ENCODE results near the gene PDAP1. TPM values are rescaled to one million over a fixed set of nuclear protein-coding genes. Genes with fewer than 3 reads are reported as not detected.

Gene PDAP1
- total and polyA plus RNA-seq, 2 of the 4 experiments (the other 2 are of a cell fraction): 40.3 to 193 TPM

DNA sequence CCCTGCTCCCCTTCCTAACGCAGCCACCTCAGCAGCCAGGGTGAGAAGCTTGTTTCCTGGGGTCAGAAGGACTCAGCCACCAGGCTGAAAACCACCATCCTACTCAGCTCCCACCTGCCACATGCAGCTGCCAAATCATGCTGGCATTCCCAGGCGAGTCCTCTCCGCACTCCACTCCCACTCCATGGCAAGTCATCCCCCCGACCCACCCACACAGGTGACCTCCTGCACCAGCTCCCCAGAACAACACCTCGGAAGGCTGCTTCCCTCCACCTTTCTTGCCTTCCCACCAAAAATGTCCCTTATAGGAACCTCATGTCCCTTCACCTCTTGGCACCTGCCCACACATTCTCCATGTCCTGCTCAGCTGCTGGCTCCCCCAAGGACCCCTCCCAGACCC is 4.6 kb downstream of the PDAP1 start:
- H2BK120ac ChIP-seq (ENCODE audit: low read depth, low read length): no peak overlapping the region
- no peak overlapping the region for H3K27ac ChIP-seq (ENCODE audit: insufficient read depth, low read length)
- no peak overlapping the region for H3K4me3 ChIP-seq (ENCODE audit: insufficient read depth, low read depth, low read length)
- in situ Hi-C loops (cut with MboI; ENCODE audit: low sequenced_read_pairs): no loop called here
- no peak overlapping the region for H3K9ac ChIP-seq (ENCODE audit: low read depth, low read length)
- H2AK9ac ChIP-seq (replicated peaks; ENCODE audit: low read depth, low read length, poor library complexity): no peak overlapping the region
- H2BK5ac ChIP-seq (ENCODE audit: low read depth, low read length, poor library complexity, severe bottlenecking): no peak overlapping the region
- H3K23ac ChIP-seq (ENCODE audit: low read depth, low read length): no peak overlapping the region
- peak overlapping the region; percentile 15 for H2AFZ ChIP-seq (replicated peaks; ENCODE audit: low read length, poor library complexity)
- 98% methylated on average over 5 of the region's 5 CpGs; no CpG with 5 or more reads in 1 of the 2 experiments for WGBS, 2 experiments (ENCODE audit: extremely low coverage in 2 of 2, insufficient read length in 1 of 2)
- TF ChIP-seq RFX5 (IDR thresholded peaks at IDR 0.05; ENCODE audit: low read depth, low read length) (no peak), RAD21 (IDR thresholded peaks at IDR 0.05; ENCODE audit: low read length) (no peak), CEBPB (IDR thresholded peaks at IDR 0.05; ENCODE audit: low read depth, low read length) (no peak), CHD1 (IDR thresholded peaks at IDR 0.05; ENCODE audit: low read depth, low read length) (no peak), NFE2L2 (IDR thresholded peaks at IDR 0.05; ENCODE audit: low read depth, low read length) (no peak), POLR2A (IDR thresholded peaks at IDR 0.05; ENCODE audit: low read depth, low read length) (no peak), CTCF (conservative IDR thresholded peaks at IDR 0.05; ENCODE audit: low read depth, low read length) (no peak), MAFK (IDR thresholded peaks at IDR 0.05; ENCODE audit: low read depth, low read length) (no peak)
- TF ChIP-seq, protein P1, sequence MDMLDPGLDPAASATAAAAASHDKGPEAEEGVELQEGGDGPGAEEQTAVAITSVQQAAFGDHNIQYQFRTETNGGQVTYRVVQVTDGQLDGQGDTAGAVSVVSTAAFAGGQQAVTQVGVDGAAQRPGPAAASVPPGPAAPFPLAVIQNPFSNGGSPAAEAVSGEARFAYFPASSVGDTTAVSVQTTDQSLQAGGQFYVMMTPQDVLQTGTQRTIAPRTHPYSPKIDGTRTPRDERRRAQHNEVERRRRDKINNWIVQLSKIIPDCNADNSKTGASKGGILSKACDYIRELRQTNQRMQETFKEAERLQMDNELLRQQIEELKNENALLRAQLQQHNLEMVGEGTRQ (IDR thresholded peaks at IDR 0.05; ENCODE audit: low read depth, low read length): no peak
- intact Hi-C loops (cut with micrococcal nuclease): no loop called here
- H3K4me2 ChIP-seq (ENCODE audit: low read depth, low read length): no peak overlapping the region
- H2BK15ac ChIP-seq (ENCODE audit: low read depth, low read length): no peak overlapping the region
- no peaks in the 10 kb centered on the region for H3K27me3 ChIP-seq (ENCODE audit: control insufficient read depth, insufficient read depth, low read length)
- H4K91ac ChIP-seq (ENCODE audit: insufficient read depth, low read depth, low read length): no peak overlapping the region
- H3K18ac ChIP-seq (ENCODE audit: low read depth, low read length): no peak overlapping the region
- ChIA-PET POLR2A (ENCODE audit: unreplicated experiment) (no interaction called here), CTCF (no interaction called here)
- dilution Hi-C loops (cut with HindIII; ENCODE audit: low sequenced_read_pairs, unreplicated experiment): no loop called here
- H3K4me1 ChIP-seq (ENCODE audit: control insufficient read depth, insufficient read depth, low read length): peaks cover 9% of the 10 kb centered on the region; the same call in 1 of the 2 replicates
- H3K9me3 ChIP-seq (ENCODE audit: control insufficient read depth, insufficient read depth, low read length): no peaks in the 10 kb centered on the region
- DNase-seq (no peak), ATAC-seq (ENCODE audit: low read depth) (no peak)
- peaks cover 48% of the 10 kb centered on the region for H3K36me3 ChIP-seq (ENCODE audit: control insufficient read depth, insufficient read depth, low read length)
- no peak overlapping the region for H3K14ac ChIP-seq (replicated peaks; ENCODE audit: low read depth, low read length)
- H2AK5ac ChIP-seq (ENCODE audit: low read depth, low read length): no peak overlapping the region
- no peak overlapping the region for H4K5ac ChIP-seq (ENCODE audit: low read depth, low read length)
- H3K56ac ChIP-seq (ENCODE audit: extremely low read depth, insufficient read depth, low read length): no peak overlapping the region
- peaks cover 12% of the 10 kb centered on the region for H3K9me1 ChIP-seq (ENCODE audit: insufficient read depth, low read length)
- BruUV-seq (replicated peaks): no TSS peak
- no peak overlapping the region for H4K8ac ChIP-seq (ENCODE audit: low read depth in 2 of 2, low read length in 2 of 2)
- peaks cover 22 to 73% of the 10 kb centered on the region in 2 experiments for H3K79me1 ChIP-seq (ENCODE audit: low read depth in 1 of 2, low read length in 2 of 2)
- H4K20me1 ChIP-seq (ENCODE audit: insufficient read depth, low read length): peaks cover 71% of the 10 kb centered on the region
- H2BK20ac ChIP-seq (ENCODE audit: low read depth, low read length): no peak overlapping the region
- H3K4ac ChIP-seq (ENCODE audit: low read depth, low read length): no peak overlapping the region

Measured in IMR-90 (cell line).